ENCODE measurements around the gene PIGW. TPM values are rescaled to one million over a fixed set of nuclear protein-coding genes. Genes with fewer than 3 reads are reported as not detected.
A peak's percentile ranks its signal among the peaks of the same experiment; 100 is the strongest.

The PIGW gene
- polyA plus RNA-seq, 3 donors, result 10.3 to 17.0 (median 11.2) TPM

GRCh38 chr17:36533935-36534839 lies 600 bp upstream of the PIGW start:
- DNase-seq (ENCODE audit: extremely low read depth in 1 of 11, low read depth in 9 of 11, low spot score in 4 of 11), result peak in 10 of 11 donors; percentile 17 to 51 (median 38)

GRCh38 chr17:36535669-36536081 lies 888 bp downstream of the PIGW start:
- DNase-seq (ENCODE audit: extremely low read depth in 1 of 11, low read depth in 9 of 11, low spot score in 4 of 11), result no peak

GRCh38 chr17:36540696-36541095 lies 5.9 kb downstream of the PIGW start:
- DNase-seq (ENCODE audit: extremely low read depth in 1 of 11, low read depth in 9 of 11, low spot score in 4 of 11), result no peak

- no peak for DNase-seq (ENCODE audit: extremely low read depth in 1 of 11, low read depth in 9 of 11, low spot score in 4 of 11)
Observed at GRCh38 chr17:36542755-36543154, 8.0 kb downstream of the PIGW start.

- peak in 7 of 11 donors; percentile 27 to 34 (median 31) for DNase-seq (ENCODE audit: extremely low read depth in 1 of 11, low read depth in 9 of 11, low spot score in 4 of 11)
Observed at GRCh38 chr17:36544044-36544306, 9.2 kb downstream of the PIGW start.

- DNase-seq (ENCODE audit: extremely low read depth in 1 of 11, low read depth in 9 of 11, low spot score in 4 of 11), result peak in 10 of 11 donors; percentile 78 to 93 (median 90)
Observed at GRCh38 chr17:36544307-36545076, 9.7 kb downstream of the PIGW start, which contains the start of gene GGNBP2. TSS of gene GGNBP2 (plus strand) at chr17:36544919. CDS start at chr17:36545725, 806 bp downstream.

GRCh38 chr17:36545077-36545464 lies 10.3 kb downstream of the PIGW start:
- DNase-seq (ENCODE audit: extremely low read depth in 1 of 11, low read depth in 9 of 11, low spot score in 4 of 11), result no peak

- peak; percentile 86 to 98 (median 96) for DNase-seq (ENCODE audit: extremely low read depth in 1 of 11, low read depth in 9 of 11, low spot score in 4 of 11)
Observed at GRCh38 chr17:36545465-36546417, 11.0 kb downstream of the PIGW start.

GRCh38 chr17:36546418-36547093 lies 11.8 kb downstream of the PIGW start:
- DNase-seq (ENCODE audit: extremely low read depth in 1 of 11, low read depth in 9 of 11, low spot score in 4 of 11), result no peak

GRCh38 chr17:36547776-36548175 lies 13.0 kb downstream of the PIGW start:
- DNase-seq (ENCODE audit: extremely low read depth in 1 of 11, low read depth in 9 of 11, low spot score in 4 of 11), result no peak

GRCh38 chr17:36550491-36551417 lies 16.0 kb downstream of the PIGW start:
- no peak for DNase-seq (ENCODE audit: extremely low read depth in 1 of 11, low read depth in 9 of 11, low spot score in 4 of 11)

- no peak for DNase-seq (ENCODE audit: extremely low read depth in 1 of 11, low read depth in 9 of 11, low spot score in 4 of 11)
Observed at GRCh38 chr17:36553459-36553858, 18.7 kb downstream of the PIGW start.

GRCh38 chr17:36566081-36566480 lies 31.3 kb downstream of the PIGW start:
- DNase-seq (ENCODE audit: extremely low read depth in 1 of 11, low read depth in 9 of 11, low spot score in 4 of 11), result no peak

- no peak for DNase-seq (ENCODE audit: extremely low read depth in 1 of 11, low read depth in 9 of 11, low spot score in 4 of 11)
Observed at GRCh38 chr17:36575028-36575427, 40.2 kb downstream of the PIGW start.

- DNase-seq (ENCODE audit: extremely low read depth in 1 of 11, low read depth in 9 of 11, low spot score in 4 of 11), result no peak
Observed at GRCh38 chr17:36576793-36577192, 42.0 kb downstream of the PIGW start.

- DNase-seq (ENCODE audit: extremely low read depth in 1 of 11, low read depth in 9 of 11, low spot score in 4 of 11), result no peak
Observed at GRCh38 chr17:36578671-36579070, 43.9 kb downstream of the PIGW start.

- no peak for DNase-seq (ENCODE audit: extremely low read depth in 1 of 11, low read depth in 9 of 11, low spot score in 4 of 11)
Observed at GRCh38 chr17:36583787-36584186, 49.0 kb downstream of the PIGW start.

GRCh38 chr17:36586138-36586537 lies 51.4 kb downstream of the PIGW start:
- no peak for DNase-seq (ENCODE audit: extremely low read depth in 1 of 11, low read depth in 9 of 11, low spot score in 4 of 11)

Data from renal cortex interstitium (tissue), 11 donors.